ENCODE data around the gene SLX4IP.

SLX4IP gene

GRCh38 chr20:10498200-10498599, 63.1 kb downstream of the SLX4IP start:
- DNase-seq: no peak

DNA sequence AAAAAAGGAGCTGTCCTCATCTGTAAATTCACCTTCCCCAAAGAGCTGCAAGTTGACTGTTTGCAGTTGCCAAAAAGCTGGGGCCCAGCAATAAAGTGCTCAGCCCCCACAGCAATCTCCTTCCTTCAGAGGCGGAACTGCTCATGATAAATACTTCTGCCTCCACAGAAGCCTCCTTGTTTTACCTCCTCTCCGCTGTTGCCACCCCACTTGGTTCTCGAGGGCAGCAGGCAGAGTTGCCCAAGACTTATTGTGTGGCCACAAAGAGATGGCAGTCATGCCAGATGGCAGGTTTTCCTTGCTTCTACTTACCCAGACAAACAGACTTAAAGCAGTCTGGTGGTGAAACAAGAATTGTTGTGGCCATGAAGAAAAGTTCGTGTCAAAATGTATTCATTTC, 66.3 kb downstream of the SLX4IP start:
- DNase-seq: peak; percentile 27

DNA sequence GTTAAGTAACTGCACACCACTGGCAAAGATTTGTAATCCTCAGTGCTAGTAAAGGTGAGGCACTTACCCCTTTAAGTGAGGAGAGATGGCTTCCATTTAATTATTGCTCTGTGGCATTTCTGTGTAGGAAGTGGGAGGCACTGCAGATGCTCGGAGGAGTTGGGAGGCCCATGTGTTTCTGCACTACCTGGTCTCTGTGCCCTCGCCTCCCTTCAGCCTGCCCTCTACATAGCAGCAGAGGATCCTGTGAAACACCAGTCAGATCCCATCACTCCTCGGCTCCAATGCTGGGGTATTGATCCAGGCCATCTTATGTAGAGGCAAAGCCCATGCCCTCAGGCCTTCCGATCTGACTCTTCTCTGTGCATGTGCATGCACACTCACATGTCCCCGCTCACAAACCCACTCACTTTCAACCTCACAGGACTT, 67.0 kb downstream of the SLX4IP start:
- DNase-seq: no peak

GRCh38 chr20:10504608-10504993, 69.5 kb downstream of the SLX4IP start:
- DNase-seq: no peak

- DNase-seq: peak; percentile 29
Measured at GRCh38 chr20:10504994-10505730, 70.1 kb downstream of the SLX4IP start.

DNA sequence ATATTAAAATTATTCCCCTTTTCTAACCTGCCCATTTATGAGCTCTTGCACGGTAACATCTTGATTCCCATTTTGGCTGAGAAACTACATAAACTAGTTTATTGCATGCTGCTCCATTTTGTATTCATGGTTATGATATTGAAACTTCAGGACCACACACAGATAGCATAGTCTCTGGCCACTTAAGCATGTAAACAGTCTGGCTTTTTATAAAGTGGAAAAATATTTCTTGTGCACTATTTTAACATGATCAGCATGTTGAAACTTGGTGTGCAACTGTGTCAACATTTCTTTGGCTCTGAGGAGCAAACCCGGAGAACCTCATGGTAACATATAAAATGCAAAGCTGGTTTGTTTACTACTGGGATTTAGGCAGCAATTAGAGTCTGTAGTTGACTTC, 70.7 kb downstream of the SLX4IP start:
- no peak for DNase-seq

- no peak for DNase-seq
Measured at GRCh38 chr20:10507052-10507451, 71.9 kb downstream of the SLX4IP start.

DNA sequence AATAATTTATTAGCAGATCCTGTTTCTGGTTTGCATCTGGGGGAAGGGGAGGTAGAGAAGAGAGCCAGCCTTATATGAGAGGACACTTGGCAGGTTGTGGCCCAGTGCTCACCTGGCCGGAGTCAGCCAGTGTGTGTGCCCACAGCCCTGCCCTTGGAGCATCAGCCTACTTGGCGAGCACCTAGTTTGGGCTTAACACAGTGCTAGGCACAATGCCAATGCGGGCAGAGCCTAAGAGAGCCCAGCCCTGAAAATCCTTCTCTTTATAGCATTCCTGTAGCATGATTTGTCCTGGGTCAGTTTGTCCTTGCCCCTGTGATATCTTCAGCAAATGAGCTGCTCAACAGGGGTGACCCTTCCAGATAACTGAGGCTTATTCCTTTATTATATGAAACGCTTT, 73.0 kb downstream of the SLX4IP start:
- DNase-seq: no peak

DNA sequence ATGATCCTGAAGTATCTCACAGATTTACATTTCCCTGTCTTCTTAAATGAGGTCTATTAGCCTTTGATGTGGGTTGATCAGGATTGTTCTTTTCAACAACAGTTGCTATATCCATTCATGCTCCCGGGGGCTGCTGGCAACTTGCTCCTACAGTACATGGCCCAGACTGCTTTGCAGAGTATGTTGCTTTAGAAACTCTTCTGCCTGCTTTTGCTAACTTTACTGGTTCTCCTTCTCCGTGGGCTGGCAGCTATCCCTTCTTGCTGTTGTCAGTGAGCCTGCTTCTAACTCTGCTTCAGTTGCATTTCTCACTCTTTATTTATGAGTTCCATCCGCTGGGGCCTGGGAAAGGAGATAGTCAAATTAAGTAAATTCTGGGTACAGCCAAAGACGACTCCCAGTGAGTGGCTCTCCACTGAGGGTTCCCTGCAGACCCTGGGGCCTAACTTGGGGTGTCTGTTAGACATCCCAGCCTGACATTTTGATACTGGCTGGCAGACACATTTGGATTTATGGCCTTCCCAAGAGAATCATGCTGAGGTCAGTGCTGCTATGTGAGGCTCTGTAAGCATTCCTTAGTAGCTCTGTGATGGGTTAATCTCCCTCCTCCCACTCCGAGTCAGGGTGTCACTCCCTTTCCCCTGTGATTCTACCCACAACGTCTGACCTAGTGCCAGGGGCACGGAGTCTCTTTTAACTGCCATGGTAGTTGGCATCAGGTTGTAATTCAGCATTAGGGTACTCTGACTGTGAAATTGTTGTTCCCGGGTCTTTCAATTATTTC, 73.6 kb downstream of the SLX4IP start:
- no peak for DNase-seq

DNA sequence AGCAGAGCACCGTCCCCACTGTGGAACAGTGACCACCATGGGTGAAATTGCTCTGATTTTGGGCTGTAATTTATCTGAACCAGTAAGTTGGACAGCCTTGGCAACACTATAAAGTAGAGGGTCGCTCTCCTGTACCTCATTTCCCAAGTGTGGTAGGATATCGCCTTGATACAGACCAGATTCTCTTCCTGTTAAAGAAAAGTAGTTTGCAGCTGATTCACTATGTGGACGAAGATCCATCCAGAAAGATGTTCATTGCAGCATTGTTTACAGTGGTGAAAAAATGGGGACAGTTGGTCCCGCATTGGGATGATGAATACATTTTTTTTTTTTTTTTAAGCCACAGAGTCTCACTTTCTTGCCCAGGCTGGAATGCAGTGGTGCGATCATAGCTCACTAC, 74.3 kb downstream of the SLX4IP start:
- DNase-seq: no peak

DNA sequence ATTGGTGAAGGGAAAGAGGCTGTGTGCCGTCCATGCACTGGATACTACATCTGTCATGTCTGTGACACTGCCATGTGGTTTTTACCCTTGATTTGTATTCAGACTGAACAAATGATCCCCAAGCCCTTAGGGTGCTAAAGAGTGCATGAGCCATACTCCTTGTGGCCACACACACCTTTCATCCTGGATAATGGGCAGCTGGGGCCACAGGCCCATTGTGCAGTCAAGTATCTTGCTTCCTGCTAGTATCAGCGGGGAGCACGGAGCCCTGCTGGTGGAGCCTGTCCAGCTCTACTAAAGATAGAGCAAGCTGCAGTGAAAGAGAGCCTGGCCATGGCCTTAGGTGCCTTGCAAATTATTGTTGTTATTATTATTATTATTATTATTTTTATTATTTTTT, 75.1 kb downstream of the SLX4IP start:
- no peak for DNase-seq

DNA sequence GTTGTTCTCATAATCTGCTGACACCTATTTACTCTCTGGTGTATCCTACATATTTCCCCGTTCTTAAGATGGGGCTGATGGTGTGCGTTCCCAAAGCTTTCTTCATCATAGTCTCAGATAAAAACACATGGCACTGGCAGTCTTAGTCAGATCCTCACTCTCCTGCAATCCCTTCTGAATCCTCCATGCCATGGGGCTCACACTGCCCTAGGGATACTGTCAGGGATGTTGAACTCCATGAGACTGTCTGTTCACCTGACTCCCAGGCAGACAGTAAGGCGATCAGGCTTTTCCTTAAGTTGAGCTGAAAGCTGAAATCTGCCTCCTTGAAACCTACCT, 76.0 kb downstream of the SLX4IP start:
- peak; percentile 78 for DNase-seq

GRCh38 chr20:10511509-10512251, 76.6 kb downstream of the SLX4IP start:
- DNase-seq: peak; percentile 79

DNA sequence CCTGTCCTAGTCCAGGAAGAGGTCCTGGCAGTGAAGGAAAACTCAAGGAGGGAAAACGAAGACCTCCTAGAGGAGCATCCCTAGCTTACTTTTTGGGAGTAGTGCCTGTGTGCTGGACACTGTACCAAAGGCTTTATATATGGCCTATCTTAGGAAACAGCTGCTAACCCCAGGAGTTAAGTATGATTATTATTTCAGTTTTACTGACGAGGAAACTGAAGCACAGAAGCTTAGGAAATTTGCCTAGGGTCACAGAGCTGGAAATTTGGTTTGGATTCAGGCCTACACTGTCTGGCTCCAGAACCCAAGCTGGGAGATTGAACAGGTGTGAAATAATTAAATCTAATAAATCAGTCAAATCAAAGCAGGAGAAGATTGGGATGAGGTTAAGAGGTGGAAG, 78.0 kb downstream of the SLX4IP start:
- no peak for DNase-seq

DNA sequence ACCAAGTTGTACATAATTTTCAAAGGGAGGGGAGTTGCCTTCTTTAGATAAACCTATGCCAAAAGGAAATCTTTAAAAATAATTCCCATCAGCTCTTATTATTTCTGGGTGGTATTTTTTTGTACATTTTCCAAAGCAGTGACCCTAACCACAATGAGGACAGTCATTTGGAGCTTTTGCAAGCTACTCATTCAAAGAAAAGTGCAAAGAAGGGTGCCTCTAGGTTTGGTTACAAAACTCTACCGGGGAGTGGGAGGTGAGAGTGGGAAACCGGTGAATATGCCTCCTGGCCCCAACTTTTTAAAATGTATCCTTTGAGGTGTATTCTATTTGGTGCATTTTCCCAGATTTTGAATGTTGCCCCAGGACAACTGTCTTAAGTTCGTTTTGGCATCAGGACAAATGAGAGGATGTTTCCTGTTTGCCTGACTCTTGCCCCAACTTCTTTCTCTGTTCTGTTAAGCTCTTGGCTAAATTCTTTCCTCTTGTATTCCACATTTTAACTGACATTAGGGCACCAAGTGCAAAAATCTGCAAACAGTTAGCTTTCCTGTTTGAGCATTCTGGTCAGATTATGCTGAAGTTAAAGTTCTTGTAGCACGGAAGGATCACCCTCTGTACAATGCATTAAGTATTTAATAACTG, 78.9 kb downstream of the SLX4IP start:
- DNase-seq: no peak

- DNase-seq: no peak
Measured at GRCh38 chr20:10516529-10516928, 81.4 kb downstream of the SLX4IP start.

- no peak for DNase-seq
Measured at GRCh38 chr20:10519361-10520046, 84.4 kb downstream of the SLX4IP start.

GRCh38 chr20:10520528-10520927, 85.4 kb downstream of the SLX4IP start:
- peak; percentile 38 for DNase-seq

DNA sequence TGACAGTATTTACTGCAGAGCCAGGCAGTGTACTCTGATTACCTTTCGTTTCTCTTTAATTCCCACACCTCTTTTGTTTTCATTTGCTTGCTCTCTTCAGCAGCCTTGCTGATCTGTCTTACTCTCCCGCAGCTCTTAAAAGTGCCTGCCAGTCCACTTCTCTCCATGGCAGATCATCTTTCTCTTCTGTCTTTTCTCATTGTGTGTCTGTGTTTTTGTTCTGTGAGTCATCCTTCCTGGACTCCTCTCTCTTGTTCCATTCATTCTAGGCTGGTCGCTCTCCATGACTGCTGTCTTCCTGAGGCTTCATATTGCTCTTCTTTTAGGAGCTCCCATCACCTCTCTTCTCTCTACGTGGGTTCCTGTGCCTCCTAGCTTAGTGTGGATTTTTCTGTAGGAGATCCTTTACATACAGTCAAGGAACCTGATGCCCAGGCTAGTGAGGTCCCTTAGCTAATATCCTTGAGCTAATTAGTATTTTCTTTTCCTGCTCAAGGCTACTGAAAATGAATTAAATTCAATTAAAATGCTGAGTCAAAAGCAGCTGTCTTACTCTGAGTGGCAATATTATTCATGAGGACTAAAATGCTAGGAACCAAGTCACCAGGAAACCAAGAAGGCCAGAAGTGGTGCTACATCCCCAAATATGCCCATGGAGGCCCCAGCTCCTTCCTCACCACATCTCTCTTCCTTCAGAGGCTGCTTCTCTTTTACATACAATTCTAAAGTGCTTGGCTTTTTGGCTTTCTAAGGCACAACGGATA, 86.1 kb downstream of the SLX4IP start:
- peak; percentile 38 for DNase-seq

GRCh38 chr20:10521836-10522235, 86.7 kb downstream of the SLX4IP start:
- DNase-seq: no peak

- DNase-seq: no peak
Measured at GRCh38 chr20:10522328-10522727, 87.2 kb downstream of the SLX4IP start.

DNA sequence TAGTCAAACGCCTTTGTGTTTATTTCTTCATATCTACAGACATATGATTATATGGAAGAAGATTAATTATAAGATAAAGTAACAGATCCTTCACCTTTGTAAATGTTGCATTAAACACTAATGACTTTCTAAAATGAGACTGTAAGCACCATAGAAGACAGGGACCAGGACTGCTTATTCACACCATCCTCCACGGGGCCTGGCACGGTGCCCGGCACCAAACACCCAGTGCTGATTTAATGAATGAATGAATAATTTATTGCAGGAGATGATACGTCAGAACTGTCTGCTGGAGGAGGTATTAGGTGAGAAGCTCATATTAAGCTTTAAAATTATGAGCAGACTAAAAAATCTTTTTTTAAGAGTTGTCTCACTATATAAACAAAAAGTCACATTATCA, 88.3 kb downstream of the SLX4IP start:
- peak; percentile 30 for DNase-seq
